Neural cell (in vitro differentiated cells): ENCODE results near the gene COL25A1. TPM values are rescaled to one million over a fixed set of nuclear protein-coding genes. Genes with fewer than 3 reads are reported as not detected.

Experiments used
- H2AFZ ChIP-seq: fragments of 200-600, 300-800 bp; sonication (generic), shearing (Covaris generic); 2 replicates; pipeline ENCODE4 v1.6.0; 2014; ENCODE audit warnings: low read depth, mild to moderate bottlenecking, antibody characterized with exemption, low read length, moderate library complexity
- H3F3A ChIP-seq: fragments of 200-600 bp; shearing (Covaris generic); 2 replicates; pipeline ENCODE4 v1.6.1; 2016; ENCODE audit warnings: mild to moderate bottlenecking, moderate library complexity, mixed read lengths, antibody characterized with exemption, low read length; ENCODE audit not compliant: insufficient read depth, poor library complexity, severe bottlenecking
- H3K27ac ChIP-seq: fragments of 200-600, 300-800 bp; sonication (generic), shearing (Covaris generic); 2 replicates; pipeline ENCODE4 v1.5.1; 2014; ENCODE audit warnings: mild to moderate bottlenecking, low read length, moderate library complexity
- H3K27me3 ChIP-seq: fragments of 300-800, 200-600 bp; sonication (generic), shearing (Covaris generic); 2 replicates; pipeline ENCODE4 v1.6.0; 2014; ENCODE audit warnings: mild to moderate bottlenecking, low read depth, low read length, moderate library complexity; ENCODE audit not compliant: insufficient read depth
- H3K36me3 ChIP-seq: fragments of 300-800, 200-600 bp; sonication (generic), shearing (Covaris generic); 2 replicates; pipeline ENCODE4 v1.5.1; 2014; ENCODE audit warnings: mild to moderate bottlenecking, antibody characterized with exemption, low read length, moderate library complexity; ENCODE audit not compliant: insufficient read depth
- H3K4me2 ChIP-seq: fragments of 300-800, 200-600 bp; sonication (generic), shearing (Covaris generic); 2 replicates; pipeline ENCODE4 v1.6.0; 2014; ENCODE audit warnings: mild to moderate bottlenecking, low read length
- H3K4me3 ChIP-seq: fragments of 300-800, 200-600 bp; sonication (generic), shearing (Covaris generic); 2 replicates; pipeline ENCODE4 v1.5.1; 2014; ENCODE audit warnings: mild to moderate bottlenecking, low read length, moderate library complexity
- H3K79me2 ChIP-seq: fragments of 200-600 bp; shearing (Covaris generic); replicated peaks from 2 replicates; pipeline ENCODE4 v1.6.0; 2014; ENCODE audit warnings: mild to moderate bottlenecking, low read length, moderate library complexity; ENCODE audit not compliant: insufficient read depth
- H3K9ac ChIP-seq: fragments of 300-800, 200-600 bp; sonication (generic), shearing (Covaris generic); 2 replicates; pipeline ENCODE4 v1.6.1; 2016; ENCODE audit warnings: mild to moderate bottlenecking, low read length, mixed read lengths
- H3K9me2 ChIP-seq: fragments of 200-600 bp; shearing (Covaris generic); 2 replicates; pipeline ENCODE4 v1.6.1; 2016; ENCODE audit warnings: mild to moderate bottlenecking, low read length, mixed read lengths; ENCODE audit not compliant: insufficient read depth
- H3K9me3 ChIP-seq: fragments of 200-600, 300-800 bp; sonication (generic), shearing (Covaris generic); 2 replicates; pipeline ENCODE4 v1.6.1; 2016; ENCODE audit warnings: mild to moderate bottlenecking, mixed run types, low read length, moderate library complexity, mixed read lengths
- H4K20me1 ChIP-seq: fragments of 200-600 bp; shearing (Covaris generic); 2 replicates; pipeline ENCODE4 v1.6.1; 2016; ENCODE audit warnings: mild to moderate bottlenecking, mixed run types; ENCODE audit not compliant: insufficient read depth
- EP300 ChIP-seq: fragments of 450-650 bp; conservative IDR thresholded peaks from 2 replicates; pipeline ENCODE4 v1.6.1; 2014; ENCODE audit warnings: antibody characterized with exemption, mild to moderate bottlenecking, moderate library complexity; ENCODE audit not compliant: poor library complexity, severe bottlenecking
- EZH2 ChIP-seq: fragments of 200-600, 300-800 bp; shearing (Covaris generic), sonication (generic); IDR thresholded peaks from 2 replicates; pipeline ENCODE4 v1.6.1; 2014; ENCODE audit warnings: antibody characterized with exemption, low read length, borderline replicate concordance, mild to moderate bottlenecking; ENCODE audit not compliant: insufficient read depth, poor library complexity, severe bottlenecking
- MXI1 ChIP-seq: fragments of 450-650 bp; conservative IDR thresholded peaks from 2 replicates; pipeline ENCODE4 v1.6.1; 2014; ENCODE audit warnings: antibody characterized with exemption, mild to moderate bottlenecking; ENCODE audit not compliant: poor library complexity, severe bottlenecking
- POLR2AphosphoS5 ChIP-seq: IDR thresholded peaks from 2 replicates; pipeline ENCODE4 v1.6.1; 2012
- RAD21 ChIP-seq: fragments of 450-650 bp; conservative IDR thresholded peaks from 2 replicates; pipeline ENCODE4 v1.6.1; 2014; ENCODE audit warnings: antibody characterized with exemption, mild to moderate bottlenecking, moderate library complexity
- SMC3 ChIP-seq: fragments of 450-650 bp; conservative IDR thresholded peaks from 2 replicates; pipeline ENCODE4 v1.6.1; 2014; ENCODE audit warnings: antibody characterized with exemption, mild to moderate bottlenecking, moderate library complexity; ENCODE audit not compliant: poor library complexity
- TAF1 ChIP-seq: IDR thresholded peaks from 2 replicates; pipeline ENCODE4 v1.6.1; 2012; ENCODE audit warnings: low read depth
- polyA plus RNA-seq: library from polyadenylated mRNA; depleted of rRNA; stranded (reverse); fragments of >200 nt; gene quantifications from 2 replicates; pipeline ENCODE4 v1.2.3, GENCODE V29; 2014
- TF ChIP-seq, protein P1 (sequence below): IDR thresholded peaks from 2 replicates; pipeline ENCODE4 v1.6.1; 2012; ENCODE audit warnings: borderline replicate concordance
- TF ChIP-seq, protein P2 (sequence below): fragments of 450-650 bp; IDR thresholded peaks from 2 replicates; pipeline ENCODE4 v1.5.1; 2014; ENCODE audit warnings: antibody characterized with exemption, mild to moderate bottlenecking, moderate library complexity; ENCODE audit not compliant: poor library complexity, severe bottlenecking

COL25A1 gene
- polyA plus RNA-seq, 1 donor from 2014 or later: 32.3 TPM

- TF ChIP-seq SMC3 (no peak), EZH2 (no peak), RAD21 (no peak), TAF1 (no peak)
- H4K20me1 ChIP-seq: no peaks in the 10 kb centered on the region
- no peak overlapping the region for H3K27ac ChIP-seq
- H3F3A ChIP-seq: no peaks in the 10 kb centered on the region
- H3K79me2 ChIP-seq: no peaks in the 10 kb centered on the region
- no peak overlapping the region for H3K4me2 ChIP-seq
- H3K9me3 ChIP-seq: no peaks in the 10 kb centered on the region
- H3K9me2 ChIP-seq: no peaks in the 10 kb centered on the region
- H2AFZ ChIP-seq: no peak overlapping the region
- no peak overlapping the region for H3K9ac ChIP-seq
- H3K4me3 ChIP-seq: no peak overlapping the region
- H3K36me3 ChIP-seq: no peaks in the 10 kb centered on the region
- H3K27me3 ChIP-seq: no peaks in the 10 kb centered on the region
Observed at GRCh38 chr4:109251396-109251795, 51.1 kb downstream of the COL25A1 start.

DNA sequence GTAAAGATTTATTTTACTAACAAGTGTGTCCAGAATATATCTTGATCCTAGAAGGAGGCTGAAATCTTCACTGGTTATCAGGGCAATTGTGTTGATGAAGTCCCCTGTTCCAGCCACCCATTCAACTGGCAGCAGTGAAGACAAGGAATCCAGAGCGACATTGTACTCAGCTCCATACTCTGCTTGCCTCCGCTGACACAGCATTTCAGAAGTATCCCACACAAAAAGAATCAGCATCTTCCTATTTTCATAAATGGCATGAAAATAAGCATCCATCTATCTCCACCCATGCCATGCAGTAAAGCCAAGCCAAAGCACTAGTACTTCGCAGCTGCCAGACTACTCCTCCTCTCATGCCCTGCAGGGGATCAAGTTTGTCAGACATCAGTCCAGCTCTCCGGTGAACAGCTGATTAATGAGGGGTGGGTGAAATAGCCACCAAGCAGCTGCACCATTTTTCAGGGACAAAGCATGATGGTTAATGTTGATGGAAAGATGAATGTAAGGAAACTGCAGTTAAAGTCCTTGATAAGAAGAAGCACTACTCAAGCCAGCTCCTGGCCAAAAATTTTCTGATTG lies 54.0 kb downstream of the COL25A1 start:
- Histone ChIP-seq H3K9me2 (no peaks in the 10 kb centered on the region), H2AFZ (no peak overlapping the region), H3K4me3 (no peak overlapping the region), H3K27me3 (no peaks in the 10 kb centered on the region), H3K9me3 (no peaks in the 10 kb centered on the region), H3K4me2 (no peak overlapping the region), H3F3A (no peaks in the 10 kb centered on the region), H3K79me2 (no peaks in the 10 kb centered on the region), H4K20me1 (no peaks in the 10 kb centered on the region), H3K36me3 (no peaks in the 10 kb centered on the region), H3K27ac (no peak overlapping the region), H3K9ac (no peak overlapping the region)
- TF ChIP-seq, protein P1, sequence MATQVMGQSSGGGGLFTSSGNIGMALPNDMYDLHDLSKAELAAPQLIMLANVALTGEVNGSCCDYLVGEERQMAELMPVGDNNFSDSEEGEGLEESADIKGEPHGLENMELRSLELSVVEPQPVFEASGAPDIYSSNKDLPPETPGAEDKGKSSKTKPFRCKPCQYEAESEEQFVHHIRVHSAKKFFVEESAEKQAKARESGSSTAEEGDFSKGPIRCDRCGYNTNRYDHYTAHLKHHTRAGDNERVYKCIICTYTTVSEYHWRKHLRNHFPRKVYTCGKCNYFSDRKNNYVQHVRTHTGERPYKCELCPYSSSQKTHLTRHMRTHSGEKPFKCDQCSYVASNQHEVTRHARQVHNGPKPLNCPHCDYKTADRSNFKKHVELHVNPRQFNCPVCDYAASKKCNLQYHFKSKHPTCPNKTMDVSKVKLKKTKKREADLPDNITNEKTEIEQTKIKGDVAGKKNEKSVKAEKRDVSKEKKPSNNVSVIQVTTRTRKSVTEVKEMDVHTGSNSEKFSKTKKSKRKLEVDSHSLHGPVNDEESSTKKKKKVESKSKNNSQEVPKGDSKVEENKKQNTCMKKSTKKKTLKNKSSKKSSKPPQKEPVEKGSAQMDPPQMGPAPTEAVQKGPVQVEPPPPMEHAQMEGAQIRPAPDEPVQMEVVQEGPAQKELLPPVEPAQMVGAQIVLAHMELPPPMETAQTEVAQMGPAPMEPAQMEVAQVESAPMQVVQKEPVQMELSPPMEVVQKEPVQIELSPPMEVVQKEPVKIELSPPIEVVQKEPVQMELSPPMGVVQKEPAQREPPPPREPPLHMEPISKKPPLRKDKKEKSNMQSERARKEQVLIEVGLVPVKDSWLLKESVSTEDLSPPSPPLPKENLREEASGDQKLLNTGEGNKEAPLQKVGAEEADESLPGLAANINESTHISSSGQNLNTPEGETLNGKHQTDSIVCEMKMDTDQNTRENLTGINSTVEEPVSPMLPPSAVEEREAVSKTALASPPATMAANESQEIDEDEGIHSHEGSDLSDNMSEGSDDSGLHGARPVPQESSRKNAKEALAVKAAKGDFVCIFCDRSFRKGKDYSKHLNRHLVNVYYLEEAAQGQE: no peak
- TF ChIP-seq EP300 (no peak), POLR2AphosphoS5 (no peak), EZH2 (no peak), SMC3 (no peak), TAF1 (no peak), MXI1 (no peak), RAD21 (no peak)
- TF ChIP-seq, protein P2, sequence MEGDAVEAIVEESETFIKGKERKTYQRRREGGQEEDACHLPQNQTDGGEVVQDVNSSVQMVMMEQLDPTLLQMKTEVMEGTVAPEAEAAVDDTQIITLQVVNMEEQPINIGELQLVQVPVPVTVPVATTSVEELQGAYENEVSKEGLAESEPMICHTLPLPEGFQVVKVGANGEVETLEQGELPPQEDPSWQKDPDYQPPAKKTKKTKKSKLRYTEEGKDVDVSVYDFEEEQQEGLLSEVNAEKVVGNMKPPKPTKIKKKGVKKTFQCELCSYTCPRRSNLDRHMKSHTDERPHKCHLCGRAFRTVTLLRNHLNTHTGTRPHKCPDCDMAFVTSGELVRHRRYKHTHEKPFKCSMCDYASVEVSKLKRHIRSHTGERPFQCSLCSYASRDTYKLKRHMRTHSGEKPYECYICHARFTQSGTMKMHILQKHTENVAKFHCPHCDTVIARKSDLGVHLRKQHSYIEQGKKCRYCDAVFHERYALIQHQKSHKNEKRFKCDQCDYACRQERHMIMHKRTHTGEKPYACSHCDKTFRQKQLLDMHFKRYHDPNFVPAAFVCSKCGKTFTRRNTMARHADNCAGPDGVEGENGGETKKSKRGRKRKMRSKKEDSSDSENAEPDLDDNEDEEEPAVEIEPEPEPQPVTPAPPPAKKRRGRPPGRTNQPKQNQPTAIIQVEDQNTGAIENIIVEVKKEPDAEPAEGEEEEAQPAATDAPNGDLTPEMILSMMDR: no peak
